Neuronal stem cell (in vitro differentiated cells): ENCODE results near the gene SORCS2.

Experiments
- DNase-seq: peaks from one replicate; pipeline ENCODE4 v3.0.0-alpha.2; 2013; ENCODE audit warnings: low spot score
- H2AFZ ChIP-seq: one replicate; pipeline ENCODE4 v1.6.1; 2013; ENCODE audit warnings: mild to moderate bottlenecking, low read length, inconsistent platforms
- H2AK5ac ChIP-seq: 2 replicates; pipeline ENCODE4 v1.6.1; 2013; ENCODE audit warnings: low read depth, mild to moderate bottlenecking, inconsistent platforms, low read length, moderate library complexity, mixed read lengths
- H2BK120ac ChIP-seq: 2 replicates; pipeline ENCODE4 v1.6.1; 2013; ENCODE audit warnings: low read depth, mild to moderate bottlenecking, inconsistent platforms, low read length, moderate library complexity, mixed read lengths
- H2BK12ac ChIP-seq: one replicate; pipeline ENCODE4 v1.6.1; 2013; ENCODE audit warnings: low read length, inconsistent platforms
- H2BK15ac ChIP-seq: 2 replicates; pipeline ENCODE4 v1.6.1; 2013; ENCODE audit warnings: mild to moderate bottlenecking, low read length, inconsistent platforms, mixed read lengths
- H2BK5ac ChIP-seq: one replicate; pipeline ENCODE4 v1.6.1; 2013; ENCODE audit warnings: inconsistent platforms, mild to moderate bottlenecking, low read length, moderate library complexity
- H3K14ac ChIP-seq: one replicate; pipeline ENCODE4 v1.6.1; 2013; ENCODE audit warnings: low read length, inconsistent platforms
- H3K18ac ChIP-seq: 2 replicates; pipeline ENCODE4 v1.6.1; 2013; ENCODE audit warnings: low read length, inconsistent platforms
- H3K23ac ChIP-seq: 2 replicates; pipeline ENCODE4 v1.6.1; 2013; ENCODE audit warnings: low read depth, mild to moderate bottlenecking, mixed read lengths, low read length, inconsistent platforms; ENCODE audit not compliant: poor library complexity
- H3K27ac ChIP-seq: replicated peaks from 3 replicates; pipeline ENCODE4 v1.5.1; 2013; ENCODE audit warnings: low read length, inconsistent platforms
- H3K27me3 ChIP-seq, 3 experiments: 2 replicates each; pipeline ENCODE4 v1.6.1; 2013; ENCODE audit warnings: low read length in 3 of 3, mild to moderate bottlenecking in 2 of 3, inconsistent platforms in 1 of 3, low read depth in 1 of 3, mixed read lengths in 1 of 3, moderate library complexity in 1 of 3; ENCODE audit not compliant: control insufficient read depth in 3 of 3, insufficient read depth in 3 of 3
- H3K36me3 ChIP-seq, 2 donors: replicated peaks in 1 of 2; 2 replicates each; pipeline ENCODE4 v1.6.1; 2013; ENCODE audit warnings: low read length in 2 of 2; ENCODE audit not compliant: control insufficient read depth in 2 of 2, insufficient read depth in 2 of 2
- H3K4ac ChIP-seq: 2 replicates; pipeline ENCODE4 v1.6.1; 2013; ENCODE audit warnings: inconsistent platforms, mild to moderate bottlenecking, low read length, moderate library complexity
- H3K4me1 ChIP-seq, 2 donors: 1 replicate in 1 of 2; 2 replicates in 1 of 2; pipeline ENCODE4 v1.6.1; 2013; ENCODE audit warnings: low read length in 2 of 2, low read depth in 1 of 2; ENCODE audit not compliant: control insufficient read depth in 2 of 2, insufficient read depth in 1 of 2
- H3K4me2 ChIP-seq: one replicate; pipeline ENCODE4 v1.6.1; 2013; ENCODE audit warnings: mild to moderate bottlenecking, low read length, inconsistent platforms; ENCODE audit not compliant: insufficient read depth, poor library complexity, severe bottlenecking
- H3K4me3 ChIP-seq, 2 donors: 2 replicates each; pipeline ENCODE4 v1.5.1; 2013; ENCODE audit warnings: low read length in 2 of 2, mild to moderate bottlenecking in 2 of 2, inconsistent platforms in 1 of 2, moderate library complexity in 1 of 2
- H3K79me1 ChIP-seq: one replicate; pipeline ENCODE4 v1.6.1; 2013; ENCODE audit warnings: low read depth, mild to moderate bottlenecking, inconsistent platforms, low read length, moderate library complexity
- H3K9ac ChIP-seq: one replicate; pipeline ENCODE4 v1.6.1; 2013; ENCODE audit warnings: mild to moderate bottlenecking, low read depth, low read length, inconsistent platforms; ENCODE audit not compliant: poor library complexity
- H3K9me3 ChIP-seq, 2 donors: replicated peaks in 1 of 2; 2 replicates each; pipeline versions ENCODE3 to v1.6.1; 2013; ENCODE audit warnings: low read length in 2 of 2, mild to moderate bottlenecking in 2 of 2, inconsistent platforms in 1 of 2, low read depth in 1 of 2, mixed read lengths in 1 of 2, moderate library complexity in 1 of 2; ENCODE audit not compliant: control insufficient read depth in 2 of 2, insufficient read depth in 1 of 2
- H4K8ac ChIP-seq: one replicate; pipeline ENCODE4 v1.6.1; 2013; ENCODE audit warnings: low read depth, mild to moderate bottlenecking, inconsistent platforms, low read length, moderate library complexity
- H4K91ac ChIP-seq: one replicate; pipeline ENCODE4 v1.6.1; 2013; ENCODE audit warnings: low read length, low read depth, mild to moderate bottlenecking, inconsistent platforms; ENCODE audit not compliant: poor library complexity
- WGBS, 2 donors: extraction: QIAGEN DNeasy Blood & Tissue Kit; methylation state at CpG; one replicate each; pipeline ENCODE4 v1.1.7; 2013; ENCODE audit warnings: missing lambda C conversion rate in 2 of 2, mixed read lengths in 1 of 2; ENCODE audit not compliant: insufficient read length in 2 of 2, insufficient replicate concordance in 1 of 2; ENCODE audit errors: extremely low coverage in 2 of 2; 5-methylcytosine and 5-hydroxymethylcytosine counted together

SORCS2 gene

DNA sequence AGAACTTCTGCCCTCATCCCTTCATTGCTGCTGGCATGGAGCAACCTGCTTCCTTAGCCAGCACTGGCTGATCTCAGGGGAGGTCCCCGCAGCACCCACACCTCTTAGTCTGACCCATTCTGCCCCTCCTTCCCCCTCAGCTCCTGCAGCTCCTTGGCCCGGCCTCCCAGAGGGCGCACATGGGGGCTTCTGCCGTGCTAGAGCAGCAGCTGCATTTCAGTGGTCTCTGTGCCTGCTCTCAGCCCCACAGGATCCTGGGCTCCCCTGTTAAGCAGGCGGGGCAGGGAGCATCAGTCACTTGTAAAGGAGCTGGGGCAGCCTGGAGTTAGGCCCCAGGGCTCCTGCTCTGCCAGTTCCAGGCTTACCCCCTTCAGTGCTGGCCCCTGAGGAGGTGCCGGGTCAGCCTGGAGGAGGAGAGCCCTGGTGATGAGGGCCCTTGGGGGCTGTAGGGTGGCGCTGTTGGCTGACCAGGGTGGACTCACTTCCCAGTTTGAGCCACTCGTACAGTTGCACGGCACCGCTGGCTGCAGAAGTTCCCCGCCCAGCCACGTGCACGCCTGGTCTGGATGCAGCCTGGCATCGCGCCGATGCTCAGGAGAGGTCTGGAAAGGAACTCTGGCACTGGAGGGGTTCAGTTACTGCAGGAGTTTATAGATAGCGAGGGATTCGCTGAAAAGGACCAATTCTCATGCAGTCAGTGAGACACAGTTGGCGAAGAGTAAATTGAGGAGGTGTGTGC is 327.5 kb downstream of the SORCS2 start:
- Histone ChIP-seq H2BK120ac (no peak overlapping the region), H2AK5ac (peak overlapping the region; percentile 64), H3K9ac (no peak overlapping the region), H3K9me3 (no peaks in the 10 kb centered on the region), H4K91ac (peak overlapping the region; percentile 56), H3K23ac (peak overlapping the region; percentile 22), H2BK5ac (no peak overlapping the region), H4K8ac (no peak overlapping the region), H2BK15ac (peak overlapping the region; percentile 44), H3K4me1 (peaks cover 0 to 19% of the 10 kb centered on the region in 2 donors), H3K27me3 (peaks cover 0 to 20% (median 0%) of the 10 kb centered on the region in 3 experiments), H2BK12ac (no peak overlapping the region), H3K36me3 (no peaks in the 10 kb centered on the region), H3K4me2 (no peak overlapping the region), H3K18ac (peak overlapping the region; percentile 83), H3K79me1 (no peaks in the 10 kb centered on the region), H3K27ac (no peak overlapping the region), H3K4me3 (no peak overlapping the region), H3K14ac (no peak overlapping the region), H3K4ac (peak overlapping the region; percentile 18), H2AFZ (no peak overlapping the region)
- no CpG with 5 or more reads among the region's 19 CpGs for WGBS, 2 donors
- DNase-seq = no peak

DNA sequence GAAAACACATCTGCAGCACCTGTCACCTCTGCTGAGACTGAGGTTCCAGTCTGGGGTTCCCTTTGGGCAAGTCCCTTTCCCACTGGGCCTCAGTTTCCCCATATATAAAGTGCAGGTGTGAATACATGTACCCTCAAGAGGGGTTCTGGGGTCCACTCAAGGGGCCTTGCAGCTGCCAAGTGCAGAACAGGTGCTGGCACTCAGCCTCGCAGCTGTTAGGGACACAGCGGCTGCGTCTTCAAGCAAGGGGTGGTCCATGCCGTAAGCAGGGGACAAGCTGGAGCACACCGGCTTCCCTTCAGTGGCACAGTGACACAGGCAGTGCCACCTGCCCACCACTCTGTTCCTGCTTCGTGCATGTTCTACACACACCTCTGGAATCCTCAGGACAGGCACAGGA is 329.3 kb downstream of the SORCS2 start:
- H4K8ac ChIP-seq = no peak overlapping the region
- no peak overlapping the region for H3K4me2 ChIP-seq
- H3K9ac ChIP-seq = no peak overlapping the region
- no peak overlapping the region for H4K91ac ChIP-seq
- no peak overlapping the region for H2BK12ac ChIP-seq
- H2BK15ac ChIP-seq = no peak overlapping the region
- H3K79me1 ChIP-seq = no peaks in the 10 kb centered on the region
- peaks cover 0 to 6% of the 10 kb centered on the region in 2 donors for H3K4me1 ChIP-seq
- peaks cover 0 to 20% (median 0%) of the 10 kb centered on the region in 3 experiments for H3K27me3 ChIP-seq
- H2BK120ac ChIP-seq = no peak overlapping the region
- no peak overlapping the region for H3K4me3 ChIP-seq
- H2BK5ac ChIP-seq = no peak overlapping the region
- H3K23ac ChIP-seq = no peak overlapping the region
- no peak overlapping the region for H2AFZ ChIP-seq
- H3K27ac ChIP-seq = no peak overlapping the region
- no peak overlapping the region for H3K18ac ChIP-seq
- no peak for DNase-seq
- H3K9me3 ChIP-seq = no peaks in the 10 kb centered on the region
- H2AK5ac ChIP-seq = no peak overlapping the region
- no CpG with 5 or more reads among the region's 6 CpGs for WGBS, 2 donors
- H3K4ac ChIP-seq = no peak overlapping the region
- H3K14ac ChIP-seq = no peak overlapping the region
- no peaks in the 10 kb centered on the region for H3K36me3 ChIP-seq

DNA sequence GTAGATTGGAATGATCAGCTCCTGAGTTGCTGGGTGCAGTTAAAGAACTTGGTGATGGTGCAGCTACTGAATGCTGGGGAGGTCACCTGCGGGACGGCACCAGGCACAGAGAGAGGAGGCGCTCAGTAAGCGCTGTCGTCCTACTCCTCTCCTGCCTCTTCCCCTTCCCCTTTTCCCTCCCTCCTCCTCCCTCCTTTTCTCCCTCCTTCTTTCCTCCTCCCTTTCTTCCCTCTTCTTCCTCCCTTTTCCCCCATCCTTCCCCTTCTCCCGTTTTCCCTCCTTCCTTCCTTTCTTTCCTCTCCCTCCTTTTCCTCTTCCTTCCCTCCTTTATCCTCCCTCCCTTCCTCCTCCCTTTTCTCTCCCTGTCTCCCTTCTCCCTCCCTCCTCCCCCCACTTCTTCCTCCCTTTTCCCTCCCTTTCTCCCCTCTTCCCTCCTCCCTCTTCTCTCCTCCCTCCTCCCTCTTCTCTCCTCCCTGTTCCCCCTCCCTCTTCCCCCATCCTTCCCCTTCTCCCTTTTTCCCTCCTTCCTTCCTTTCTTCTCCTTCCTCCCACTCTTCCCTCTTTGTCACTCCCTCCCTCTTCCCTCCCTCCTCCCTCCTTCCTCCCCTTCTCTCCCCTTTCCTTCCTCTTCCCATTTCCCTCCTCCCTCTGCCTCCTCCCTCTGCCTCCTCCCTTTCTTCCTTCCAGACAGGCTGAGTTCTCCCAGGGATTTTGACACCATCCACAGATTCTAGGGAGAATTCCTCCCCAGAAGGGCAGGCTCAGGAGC is 330.3 kb downstream of the SORCS2 start:
- DNase-seq = no peak
- no peak overlapping the region for H2BK12ac ChIP-seq
- no peaks in the 10 kb centered on the region for H3K36me3 ChIP-seq
- peaks cover 0 to 9% of the 10 kb centered on the region in 2 donors for H3K4me1 ChIP-seq
- H2AFZ ChIP-seq = no peak overlapping the region
- H3K9me3 ChIP-seq = no peaks in the 10 kb centered on the region
- no peak overlapping the region for H2BK5ac ChIP-seq
- H2BK120ac ChIP-seq = no peak overlapping the region
- H3K23ac ChIP-seq = no peak overlapping the region
- H3K18ac ChIP-seq = no peak overlapping the region
- no peak overlapping the region for H3K27ac ChIP-seq
- no peak overlapping the region for H3K14ac ChIP-seq
- no peak overlapping the region for H4K8ac ChIP-seq
- H3K4me2 ChIP-seq = no peak overlapping the region
- H3K79me1 ChIP-seq = no peaks in the 10 kb centered on the region
- no peak overlapping the region for H4K91ac ChIP-seq
- no peak overlapping the region for H3K9ac ChIP-seq
- H2BK15ac ChIP-seq = no peak overlapping the region
- H3K4ac ChIP-seq = no peak overlapping the region
- no peak overlapping the region for H3K4me3 ChIP-seq
- peaks cover 0 to 16% (median 0%) of the 10 kb centered on the region in 3 experiments for H3K27me3 ChIP-seq
- no CpG with 5 or more reads among the region's 6 CpGs for WGBS, 2 donors
- H2AK5ac ChIP-seq = peak overlapping the region; percentile 64

DNA sequence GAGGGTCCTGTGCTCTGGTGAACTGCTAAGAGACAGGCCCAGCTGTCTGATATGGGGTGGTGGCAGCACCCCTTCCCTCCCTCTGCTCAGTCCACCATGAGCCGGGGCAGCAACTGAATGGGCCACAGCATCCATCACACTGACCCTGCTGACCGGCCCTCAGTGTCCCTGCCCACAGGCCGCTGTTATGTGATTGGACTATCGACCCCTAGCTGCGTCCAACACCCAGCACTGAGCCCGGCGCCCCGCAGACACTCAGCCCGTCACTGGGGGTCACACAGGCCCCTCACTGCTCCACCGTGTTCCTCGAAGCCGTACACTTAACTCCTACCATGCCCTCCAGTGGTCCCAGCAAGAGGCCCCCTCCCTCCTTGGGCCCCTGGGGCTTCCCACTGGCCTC is 331.2 kb downstream of the SORCS2 start:
- peak overlapping the region; percentile 25 for H3K23ac ChIP-seq
- H3K9me3 ChIP-seq = no peaks in the 10 kb centered on the region
- no CpG with 5 or more reads among the region's 12 CpGs for WGBS, 2 donors
- H3K79me1 ChIP-seq = no peaks in the 10 kb centered on the region
- H3K4me2 ChIP-seq = no peak overlapping the region
- H2BK12ac ChIP-seq = peak overlapping the region; percentile 34
- no peak overlapping the region for H4K91ac ChIP-seq
- no peaks in the 10 kb centered on the region for H3K36me3 ChIP-seq
- DNase-seq = no peak
- peak overlapping the region; percentile 57 for H2BK15ac ChIP-seq
- H3K4me1 ChIP-seq = peaks cover 0 to 9% of the 10 kb centered on the region in 2 donors
- H3K9ac ChIP-seq = no peak overlapping the region
- peak overlapping the region; percentile 49 for H3K14ac ChIP-seq
- no peak overlapping the region for H2AFZ ChIP-seq
- no peak overlapping the region for H3K4ac ChIP-seq
- no peak overlapping the region for H2BK120ac ChIP-seq
- no peak overlapping the region for H2BK5ac ChIP-seq
- H3K4me3 ChIP-seq = no peak overlapping the region
- H4K8ac ChIP-seq = no peak overlapping the region
- H3K27ac ChIP-seq = no peak overlapping the region
- H2AK5ac ChIP-seq = peak overlapping the region; percentile 64
- peaks cover 0 to 8% (median 0%) of the 10 kb centered on the region in 3 experiments for H3K27me3 ChIP-seq
- H3K18ac ChIP-seq = peak overlapping the region; percentile 18
